GM21723 (cell line): ENCODE data around the gene DCUN1D4.

Source experiments
- ATAC-seq: cut with Tn5 transposase; IDR thresholded peaks from one replicate; pipeline ENCODE4 v1.9.1; 2021; ENCODE audit warnings: mild to moderate bottlenecking, moderate library complexity; ENCODE audit not compliant: unreplicated experiment

Gene DCUN1D4

GRCh38 chr4:51960486-51960885 lies 117.5 kb downstream of the DCUN1D4 start:
- no peak for ATAC-seq

GRCh38 chr4:51963841-51964517 lies 121.0 kb downstream of the DCUN1D4 start:
- ATAC-seq, result no peak

GRCh38 chr4:51965862-51966261 lies 122.9 kb downstream of the DCUN1D4 start:
- ATAC-seq, result no peak
